ENCODE results near the gene IRF2BP1. TPM values are rescaled to one million over a fixed set of nuclear protein-coding genes. Genes with fewer than 3 reads are reported as not detected.

IRF2BP1 gene
- polyA plus RNA-seq, 3 donors, result 20.3 to 32.8 (median 27.2) TPM

DNA sequence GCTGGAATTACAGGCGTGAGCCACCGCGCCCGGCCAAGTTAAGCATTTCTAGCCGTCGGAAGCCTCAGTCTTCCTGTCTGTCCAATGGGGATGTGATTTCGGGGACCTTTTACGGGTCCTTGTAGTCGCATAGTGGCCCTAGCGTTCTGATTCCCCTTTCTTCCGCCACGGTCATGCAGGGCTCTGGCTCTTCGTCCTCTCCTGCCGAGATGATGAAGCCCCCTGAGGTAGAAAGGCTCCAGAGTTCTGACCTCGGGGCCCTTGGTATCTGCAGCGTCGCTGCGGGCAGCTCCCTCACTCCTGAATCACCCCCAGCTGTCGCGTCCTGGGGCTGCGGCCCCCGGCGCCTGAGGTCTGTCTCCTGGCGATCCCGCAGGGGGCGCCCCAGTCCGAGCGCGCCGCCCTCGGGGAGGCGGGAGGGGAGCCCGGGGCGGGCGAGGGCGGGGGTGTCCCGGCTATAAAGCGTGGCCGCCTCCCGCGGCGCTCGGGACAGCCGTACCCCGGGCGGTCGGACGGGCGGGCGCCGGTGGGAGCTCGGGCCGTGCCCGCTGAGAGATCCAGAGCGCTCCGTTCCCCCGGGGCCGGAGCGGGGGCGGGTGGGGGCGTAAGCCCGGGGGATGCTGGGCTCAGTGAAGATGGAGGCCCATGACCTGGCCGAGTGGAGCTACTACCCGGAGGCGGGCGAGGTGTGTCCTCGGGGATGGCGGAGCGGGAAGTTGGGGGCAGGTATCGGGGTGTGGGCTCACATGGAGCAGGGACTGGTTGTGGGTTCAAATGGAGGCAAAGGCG is 21.9 kb downstream of the IRF2BP1 start, which contains the start of gene FOXA3:
TSS of gene FOXA3 (plus strand) at position 487 of the 789 bp plus-strand sequence. CDS start at position 618, 131 bp downstream.
- no peak for DNase-seq

DNA sequence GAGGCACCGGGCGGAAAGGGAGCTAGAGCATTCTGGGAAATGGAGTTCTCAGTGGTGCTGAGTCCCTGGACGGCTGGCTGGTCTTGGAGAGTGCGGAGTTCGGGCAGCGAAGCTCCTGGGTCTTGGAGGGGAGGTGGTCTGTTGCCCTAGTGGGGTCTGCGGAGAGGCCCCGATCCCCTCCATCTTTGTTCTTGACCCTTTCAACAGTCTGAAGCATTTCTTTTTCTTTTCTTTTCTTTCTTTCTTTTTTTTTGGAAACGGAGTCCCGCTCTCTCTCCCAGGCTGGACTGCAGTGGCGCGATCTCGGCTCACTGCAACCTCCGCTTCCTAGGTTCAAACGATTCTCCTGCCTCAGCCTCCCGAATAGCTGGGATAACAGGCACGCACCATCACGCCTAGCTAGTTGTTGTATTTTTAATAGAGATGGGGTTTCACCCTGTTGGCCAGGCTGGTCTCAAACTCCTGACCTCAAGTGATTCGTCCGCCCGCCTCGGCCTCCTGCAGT is 22.6 kb downstream of the IRF2BP1 start:
- DNase-seq, result no peak

DNA sequence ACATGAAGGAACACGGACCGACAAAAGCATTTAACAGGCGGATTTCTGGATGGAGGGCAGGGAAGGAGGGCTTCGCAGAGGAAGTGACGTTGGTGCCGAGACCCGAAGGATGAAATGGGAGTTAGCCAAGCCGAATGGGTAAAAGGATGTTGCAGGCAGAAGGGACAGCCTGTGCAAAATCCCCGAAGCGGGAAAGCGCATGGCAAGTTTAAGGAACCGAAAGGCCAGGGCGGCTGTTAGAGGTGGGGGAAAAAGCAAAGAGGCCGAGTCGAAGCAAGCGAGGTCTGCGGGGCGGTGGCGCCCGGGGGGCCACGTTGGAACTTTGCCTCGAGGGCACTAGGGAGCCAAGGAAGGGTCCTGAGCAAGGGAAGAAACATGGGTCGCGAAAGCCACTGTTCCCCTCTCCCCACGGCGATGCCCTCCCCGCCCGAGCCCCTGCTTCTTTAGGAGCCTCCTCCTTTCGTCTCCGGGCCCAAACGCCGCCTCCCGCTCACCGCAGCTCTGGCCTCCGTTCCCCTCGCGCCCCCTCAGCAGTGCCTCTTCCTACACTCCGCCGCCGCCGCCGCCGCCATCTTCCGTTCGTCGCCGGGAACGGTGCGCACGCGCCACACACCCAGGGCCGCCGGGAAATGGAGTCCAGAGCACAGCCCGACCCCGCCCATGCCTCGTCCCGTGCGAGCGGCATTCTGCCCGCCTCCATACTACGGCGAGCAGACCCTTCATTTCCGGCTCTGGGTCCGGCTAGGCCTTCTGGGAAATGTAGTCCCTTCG is 23.2 kb downstream of the IRF2BP1 start, which contains the start of gene SYMPK:
TSS of gene SYMPK (minus strand) at position 584 of the 771 bp plus-strand sequence. CDS start 8,652 bp downstream, outside the sequence.
- peak; percentile 99 for DNase-seq

DNA sequence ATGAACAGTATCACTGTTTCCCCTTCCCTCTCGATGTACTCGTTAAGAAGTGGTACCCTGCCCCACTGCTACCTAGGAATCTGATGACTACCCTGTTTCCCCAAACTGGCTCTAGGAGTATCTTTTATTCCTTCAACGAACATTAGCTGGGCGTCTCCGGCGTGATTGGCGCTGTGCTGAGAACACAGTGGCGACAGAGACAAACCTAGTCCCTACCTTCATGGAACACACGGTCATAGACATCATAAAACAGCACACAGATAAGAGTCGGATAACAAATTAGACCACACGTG is 23.7 kb downstream of the IRF2BP1 start:
- no peak for DNase-seq

DNA sequence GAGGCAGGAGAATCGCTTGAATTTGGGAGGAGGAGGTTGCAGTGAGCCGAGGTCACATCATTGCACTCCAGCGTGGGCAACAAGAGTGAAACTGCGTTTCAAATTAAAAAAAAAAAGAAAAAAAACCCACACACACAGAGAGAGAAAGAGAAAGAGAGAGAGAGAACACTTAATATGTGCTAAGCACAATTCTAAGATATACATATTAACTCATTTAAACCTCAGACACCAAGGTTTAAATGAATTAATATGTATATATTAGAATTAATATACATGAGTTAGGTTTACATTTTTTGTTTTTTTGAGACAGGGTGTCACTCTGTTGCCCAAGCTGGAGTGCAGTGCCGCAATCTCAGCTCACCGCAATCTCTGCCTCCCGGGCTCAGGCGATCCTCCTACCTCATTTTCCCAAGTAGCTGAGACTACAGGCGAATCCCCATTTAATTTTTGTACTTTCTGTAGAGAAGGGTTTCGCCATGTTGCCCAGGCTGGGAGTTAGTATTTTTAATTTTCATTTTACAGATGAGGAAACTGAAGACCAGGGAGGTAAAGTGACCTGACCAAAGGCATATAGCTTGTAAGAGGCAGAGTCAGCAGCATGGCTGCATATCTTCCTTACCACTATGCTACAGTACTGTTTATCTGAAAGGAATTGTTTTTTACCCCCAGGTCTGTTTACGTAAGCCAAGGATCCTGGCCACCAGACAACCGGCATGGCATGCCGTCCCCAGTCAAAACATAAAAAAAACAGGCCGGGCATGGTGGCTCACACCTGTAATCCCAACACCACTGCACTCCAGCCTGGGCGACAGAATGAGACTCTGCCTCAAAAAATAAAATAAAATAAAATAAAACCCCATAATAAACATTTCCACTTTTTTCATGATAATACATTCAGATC is 25.3 kb downstream of the IRF2BP1 start:
- no peak for DNase-seq

DNA sequence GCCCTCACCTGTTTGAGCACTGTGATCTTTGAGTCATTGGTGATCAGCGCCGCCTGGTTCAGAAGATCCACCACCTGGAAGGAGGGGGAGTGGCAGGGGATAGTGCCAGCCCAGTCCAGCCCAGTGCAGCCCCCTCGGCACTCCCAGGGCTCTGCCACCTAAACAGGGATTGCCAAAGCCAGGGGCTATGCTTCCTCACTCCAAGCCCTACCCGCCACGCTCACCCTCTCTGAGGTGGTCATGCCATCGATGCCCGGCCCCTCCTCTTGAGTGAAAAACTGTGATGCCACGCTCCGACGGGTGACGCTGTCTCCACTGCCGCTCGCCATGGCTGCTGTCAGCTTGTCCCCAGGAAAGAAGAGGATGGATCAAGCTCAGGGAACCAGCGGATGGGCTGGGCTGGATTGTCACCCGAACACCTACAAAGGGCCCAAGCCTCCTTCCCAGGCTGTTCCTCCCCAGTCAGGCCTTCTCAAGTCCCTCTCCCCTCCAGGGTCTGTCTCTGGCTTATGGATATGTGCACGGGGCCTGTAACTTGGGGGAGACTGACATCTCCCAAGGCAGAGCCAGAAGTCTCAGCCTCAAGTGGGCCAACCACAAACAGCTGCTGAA is 31.7 kb downstream of the IRF2BP1 start:
- DNase-seq, result no peak

DNA sequence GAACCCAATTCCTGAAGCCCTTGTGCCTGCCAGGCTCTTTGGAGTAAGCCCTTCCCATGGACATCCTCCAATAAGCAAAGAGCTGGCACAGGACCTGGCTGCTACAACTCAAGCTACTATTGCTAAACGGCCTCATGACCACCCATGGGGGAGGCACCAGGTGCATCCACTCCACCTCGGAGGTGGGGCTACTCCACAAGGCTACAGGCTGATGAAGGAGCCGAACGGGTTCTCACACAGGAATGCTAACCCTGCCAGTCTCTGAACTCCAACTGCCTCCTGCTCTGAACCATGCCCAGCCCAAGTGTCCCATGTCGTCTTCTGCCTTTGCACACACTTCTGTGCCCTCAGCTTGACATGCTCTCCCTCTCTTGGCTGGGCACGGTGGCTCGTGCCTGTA is 33.0 kb downstream of the IRF2BP1 start:
- DNase-seq, result no peak

DNA sequence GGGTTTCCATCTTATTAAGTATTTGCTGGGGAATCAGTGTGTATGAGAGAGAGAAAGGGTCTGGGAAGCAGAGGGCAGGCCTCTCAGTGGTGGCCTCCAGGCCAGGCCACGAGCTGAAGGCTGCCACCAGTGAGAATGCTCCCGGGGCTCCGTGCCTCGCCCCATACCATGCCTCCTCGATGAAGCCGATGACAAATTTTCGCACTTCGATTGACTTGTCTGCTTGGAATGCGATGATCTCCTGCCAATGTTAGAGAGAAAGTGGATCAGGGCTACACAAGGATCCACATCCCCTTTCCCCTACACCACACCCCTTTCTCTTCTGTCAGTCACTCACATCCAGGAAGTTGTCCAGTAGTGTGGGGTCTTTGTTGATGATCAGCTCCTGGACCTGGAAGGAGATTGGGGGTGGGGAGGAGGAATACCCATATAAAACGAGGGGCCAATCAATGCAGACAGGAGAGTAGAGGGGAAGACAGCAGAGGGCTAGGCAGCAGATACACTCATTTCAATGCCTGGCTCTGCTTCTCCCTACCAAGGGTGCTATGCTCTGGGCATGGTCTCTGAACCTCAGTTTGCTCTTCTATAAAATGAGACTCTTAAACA is 33.7 kb downstream of the IRF2BP1 start:
- no peak for DNase-seq

DNA sequence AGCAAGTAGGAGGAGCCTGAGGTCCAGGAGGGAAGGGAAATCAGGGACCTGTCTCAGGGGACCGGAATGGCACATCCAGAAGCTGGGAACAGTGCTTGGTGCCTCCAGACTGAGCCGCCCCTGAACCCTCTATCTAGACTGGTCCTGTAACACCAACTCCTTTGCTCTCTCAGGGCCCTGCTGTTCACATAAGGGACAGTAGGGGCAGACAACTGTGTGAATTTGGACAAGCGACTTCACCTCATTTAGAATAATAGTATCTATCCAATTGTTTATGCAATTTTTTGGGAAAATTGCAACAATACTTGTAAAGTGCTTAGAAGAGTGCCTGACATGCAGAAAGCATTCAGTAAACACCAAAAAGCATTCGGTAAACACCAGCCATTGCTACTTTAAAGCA is 37.0 kb downstream of the IRF2BP1 start:
- DNase-seq, result no peak

DNA sequence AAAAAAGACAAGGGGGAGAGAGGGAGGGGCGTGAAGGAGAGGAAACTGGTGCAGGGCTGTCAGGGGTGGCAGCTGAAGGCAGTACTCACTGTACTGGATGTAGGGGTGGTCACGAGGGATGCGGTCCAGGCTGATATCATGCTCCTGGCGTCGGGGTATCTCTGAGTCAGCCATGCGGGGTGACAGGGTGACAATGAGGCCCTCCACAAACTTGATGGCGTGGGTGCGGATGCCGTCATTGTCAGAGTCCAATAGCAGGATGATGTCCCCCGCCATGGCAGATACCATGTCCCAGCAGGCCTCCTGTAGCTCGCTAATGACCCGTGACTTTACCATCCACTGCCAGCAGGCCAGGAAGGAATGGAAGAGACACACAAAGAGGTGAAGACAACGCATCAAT is 38.3 kb downstream of the IRF2BP1 start:
- no peak for DNase-seq

DNA sequence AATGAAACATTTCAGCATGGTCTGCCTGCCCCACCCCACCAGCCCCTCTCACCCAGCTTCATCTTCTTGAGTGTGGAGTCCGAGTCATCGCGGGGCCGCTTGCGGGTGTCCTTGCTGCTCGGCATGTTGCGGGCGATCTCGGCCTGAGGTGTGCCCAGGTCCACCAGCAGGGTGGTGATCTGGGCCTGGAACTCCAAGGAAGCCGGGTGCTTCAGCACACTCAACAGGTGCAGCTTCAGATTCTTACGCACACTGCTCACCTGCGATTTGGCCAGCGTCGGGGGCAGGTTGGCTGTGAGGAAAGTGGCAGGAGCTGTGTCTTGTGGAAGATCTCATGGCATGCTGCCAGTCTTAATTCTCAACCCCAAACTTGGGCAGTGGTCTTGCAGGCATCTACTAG is 43.7 kb downstream of the IRF2BP1 start:
- no peak for DNase-seq

DNA sequence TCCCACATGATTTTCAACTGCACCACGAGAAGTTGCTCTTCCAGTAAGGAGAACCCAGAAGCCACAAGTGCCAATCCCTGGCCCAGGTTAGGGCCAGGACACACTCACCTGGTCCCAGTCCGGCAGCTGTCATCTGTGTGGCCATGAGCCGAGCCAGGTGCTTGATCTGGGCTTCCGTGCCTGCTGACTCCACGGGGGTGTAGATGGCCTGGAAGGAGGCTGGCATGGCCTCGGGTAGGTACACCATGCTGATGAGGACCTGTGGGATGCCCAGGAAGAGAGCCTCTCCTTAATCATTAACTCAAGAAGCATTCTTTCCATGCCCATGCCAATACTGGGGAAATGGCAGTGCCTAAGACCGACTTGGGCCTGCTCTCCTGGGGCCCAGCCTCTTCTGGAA is 51.0 kb downstream of the IRF2BP1 start:
- no peak for DNase-seq

Other genes starting within 250 kb of the IRF2BP1 start
- 10 to 100 TPM; 19.8 to 25.9 (median 24.9) TPM for gene EML2, start 246.7 kb downstream of the IRF2BP1 start, polyA plus RNA-seq (ENCODE audit: insufficient read length in 3 of 3)
- gene GIPR, start 217.9 kb downstream of the IRF2BP1 start, polyA plus RNA-seq (ENCODE audit: insufficient read length in 3 of 3), result under 1 TPM; 0.48 to 0.81 (median 0.52) TPM
- gene SNRPD2, start 194.2 kb downstream of the IRF2BP1 start, polyA plus RNA-seq (ENCODE audit: insufficient read length in 3 of 3), result 100 to 1,000 TPM; 296 to 376 (median 352) TPM
- gene QPCTL, start 193.5 kb downstream of the IRF2BP1 start, polyA plus RNA-seq (ENCODE audit: insufficient read length in 3 of 3), result 10 to 100 TPM in 2 of 3 donors, 1 to 10 TPM in 1; 9.4 to 10.7 (median 10.1) TPM
- gene FBXO46, start 155.2 kb downstream of the IRF2BP1 start, polyA plus RNA-seq (ENCODE audit: insufficient read length in 3 of 3), result 10 to 100 TPM; 17.1 to 24.0 (median 18.6) TPM
- gene MEIOSIN, start 152.7 kb downstream of the IRF2BP1 start, polyA plus RNA-seq (ENCODE audit: insufficient read length in 3 of 3), result not detected
- 10 to 100 TPM; 22.7 to 33.5 (median 31.4) TPM for gene SIX5, start 116.9 kb downstream of the IRF2BP1 start, polyA plus RNA-seq (ENCODE audit: insufficient read length in 3 of 3)
- gene DMPK, start 103.7 kb downstream of the IRF2BP1 start, polyA plus RNA-seq (ENCODE audit: insufficient read length in 3 of 3), result 10 to 100 TPM; 48.6 to 70.8 (median 64.3) TPM
- 10 to 100 TPM; 36.1 to 47.1 (median 41.3) TPM for gene DMWD, start 93.3 kb downstream of the IRF2BP1 start, polyA plus RNA-seq (ENCODE audit: insufficient read length in 3 of 3)
- gene RSPH6A, start 70.8 kb downstream of the IRF2BP1 start, polyA plus RNA-seq (ENCODE audit: insufficient read length in 3 of 3), result not detected
- 10 to 100 TPM; 60.4 to 72.1 (median 66.5) TPM for gene SYMPK, start 23.0 kb downstream of the IRF2BP1 start, polyA plus RNA-seq (ENCODE audit: insufficient read length in 3 of 3)
- under 1 TPM; 0.15 to 0.26 (median 0.21) TPM for gene FOXA3, start 21.8 kb downstream of the IRF2BP1 start, polyA plus RNA-seq (ENCODE audit: insufficient read length in 3 of 3)
- gene MYPOP, start 16.5 kb upstream of the IRF2BP1 start, polyA plus RNA-seq (ENCODE audit: insufficient read length in 3 of 3), result 1 to 10 TPM; 4.9 to 6.5 (median 5.7) TPM
- not detected for gene NANOS2, start 28.6 kb upstream of the IRF2BP1 start, polyA plus RNA-seq (ENCODE audit: insufficient read length in 3 of 3)
- 1 to 10 TPM; 3.6 to 5.3 (median 4.4) TPM for gene NOVA2, start 87.7 kb upstream of the IRF2BP1 start, polyA plus RNA-seq (ENCODE audit: insufficient read length in 3 of 3)
- gene CCDC61, start 109.3 kb upstream of the IRF2BP1 start, polyA plus RNA-seq (ENCODE audit: insufficient read length in 3 of 3), result 10 to 100 TPM; 13.8 to 14.8 (median 14.1) TPM
- 1 to 10 TPM in 1 of 3 donors, under 1 TPM in 2; 0.78 to 1.1 (median 0.84) TPM for gene PGLYRP1, start 136.9 kb upstream of the IRF2BP1 start, polyA plus RNA-seq (ENCODE audit: insufficient read length in 3 of 3)
- 1 to 10 TPM in 1 of 3 donors, under 1 TPM in 2; 0.28 to 1.3 (median 0.97) TPM for gene IGFL4, start 154.9 kb upstream of the IRF2BP1 start, polyA plus RNA-seq (ENCODE audit: insufficient read length in 3 of 3)
- not detected for gene IGFL3, start 238.5 kb upstream of the IRF2BP1 start, polyA plus RNA-seq (ENCODE audit: insufficient read length in 3 of 3)